ENCODE data around the gene USP37.
A peak's percentile ranks its signal among the peaks of the same experiment; 100 is the strongest.

Gene USP37

DNA sequence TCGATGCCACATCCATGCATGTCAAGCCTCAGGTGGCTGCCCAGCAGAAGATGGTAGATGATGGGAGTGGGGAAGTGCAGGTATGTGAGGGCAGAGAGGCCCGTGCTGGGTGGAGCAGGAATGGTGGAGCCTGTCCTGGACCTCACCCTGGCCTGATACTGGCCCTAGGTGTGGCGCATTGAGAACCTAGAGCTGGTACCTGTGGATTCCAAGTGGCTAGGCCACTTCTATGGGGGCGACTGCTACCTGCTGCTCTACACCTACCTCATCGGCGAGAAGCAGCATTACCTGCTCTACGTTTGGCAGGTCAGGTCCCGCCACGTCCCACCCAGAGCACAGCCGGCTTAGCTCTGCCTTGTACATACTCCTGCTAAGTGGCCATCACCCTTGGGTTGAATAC is 136.3 kb downstream of the USP37 start:
- no peak for DNase-seq (ENCODE audit: low read depth, low spot score)

DNA sequence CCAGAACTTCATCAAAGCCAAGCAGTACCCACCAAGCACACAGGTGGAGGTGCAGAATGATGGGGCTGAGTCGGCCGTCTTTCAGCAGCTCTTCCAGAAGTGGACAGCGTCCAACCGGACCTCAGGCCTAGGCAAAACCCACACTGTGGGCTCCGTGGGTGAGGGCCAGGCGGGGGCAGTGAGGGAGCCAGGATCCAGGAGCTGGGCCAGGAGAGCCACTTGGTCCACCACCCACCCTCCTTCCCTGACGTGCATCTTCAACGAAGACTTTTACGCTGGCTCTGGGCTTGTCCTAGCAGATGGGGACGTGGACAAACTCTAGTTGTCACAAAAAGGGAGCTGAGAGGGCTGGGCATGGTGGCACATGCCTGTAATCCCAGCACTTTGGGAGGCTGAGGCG is 137.4 kb downstream of the USP37 start:
- no peak for DNase-seq (ENCODE audit: low read depth, low spot score)

DNA sequence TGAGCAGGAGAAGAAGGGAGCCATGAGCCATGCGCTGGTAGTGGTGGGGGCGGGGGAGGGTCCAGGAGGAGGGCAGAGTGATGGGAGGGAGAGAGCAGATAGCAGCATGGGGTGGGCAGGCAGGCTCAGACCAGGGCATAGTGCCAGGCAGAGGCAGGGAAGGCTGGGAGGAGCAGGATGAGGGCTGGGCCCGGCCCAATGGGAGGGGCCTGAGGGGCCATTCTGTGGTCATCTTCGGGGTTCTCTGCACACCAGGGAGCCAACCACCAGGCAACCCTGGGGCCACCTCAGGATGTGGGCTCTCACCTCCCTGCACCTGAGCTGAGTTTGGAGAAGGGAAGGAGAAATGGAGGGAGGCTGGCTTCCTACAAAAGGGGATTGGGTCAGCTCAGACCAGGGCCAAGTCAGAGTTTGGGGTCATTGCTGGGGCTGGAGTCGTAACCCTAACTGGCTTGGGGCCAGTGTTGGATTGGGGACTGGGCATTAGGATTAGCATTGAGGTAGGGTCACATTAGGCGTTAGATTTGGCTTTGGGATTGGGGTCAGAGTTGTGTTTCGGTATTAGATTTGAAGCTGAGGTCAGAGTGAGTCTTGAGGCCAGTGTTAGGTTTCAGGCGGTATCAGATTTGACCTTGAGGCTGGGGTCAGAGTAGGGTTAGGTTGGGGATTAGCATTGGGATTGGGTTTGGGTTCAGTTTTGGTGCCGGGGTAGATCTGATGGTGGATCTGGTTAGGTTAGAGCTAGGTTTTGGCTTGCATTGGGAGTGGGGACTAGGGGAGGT is 138.0 kb downstream of the USP37 start:
- DNase-seq (ENCODE audit: low read depth, low spot score), result no peak

DNA sequence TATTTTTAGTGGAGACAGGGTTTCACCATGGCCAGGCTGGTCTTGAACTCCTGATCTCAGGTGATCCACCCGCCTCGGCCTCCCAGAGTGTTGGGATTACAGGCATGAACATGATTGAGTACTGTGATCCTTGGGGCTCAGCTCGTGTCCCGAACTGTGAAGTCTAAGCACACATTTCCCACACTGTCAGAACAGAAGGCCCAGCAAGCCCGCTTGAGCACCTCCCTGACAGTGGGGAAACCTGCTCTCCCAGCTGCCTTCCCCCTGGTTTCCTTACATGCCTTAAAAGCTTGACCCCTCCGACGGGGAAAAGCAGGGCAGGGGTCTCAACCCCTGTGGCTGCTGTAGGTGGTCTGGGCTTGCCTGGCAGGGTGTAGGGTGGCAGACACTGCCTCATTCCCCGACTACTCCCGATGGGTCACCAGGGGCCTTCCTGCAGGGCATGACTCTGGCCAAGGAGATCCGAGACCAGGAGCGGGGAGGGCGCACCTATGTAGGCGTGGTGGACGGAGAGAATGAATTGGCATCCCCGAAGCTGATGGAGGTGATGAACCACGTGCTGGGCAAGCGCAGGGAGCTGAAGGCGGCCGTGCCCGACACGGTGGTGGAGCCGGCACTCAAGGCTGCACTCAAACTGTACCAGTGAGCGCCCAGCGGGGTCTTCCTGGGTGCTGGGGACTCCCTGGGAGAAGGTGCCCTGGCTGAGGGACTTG is 139.1 kb downstream of the USP37 start:
- no peak for DNase-seq (ENCODE audit: low read depth, low spot score)

DNA sequence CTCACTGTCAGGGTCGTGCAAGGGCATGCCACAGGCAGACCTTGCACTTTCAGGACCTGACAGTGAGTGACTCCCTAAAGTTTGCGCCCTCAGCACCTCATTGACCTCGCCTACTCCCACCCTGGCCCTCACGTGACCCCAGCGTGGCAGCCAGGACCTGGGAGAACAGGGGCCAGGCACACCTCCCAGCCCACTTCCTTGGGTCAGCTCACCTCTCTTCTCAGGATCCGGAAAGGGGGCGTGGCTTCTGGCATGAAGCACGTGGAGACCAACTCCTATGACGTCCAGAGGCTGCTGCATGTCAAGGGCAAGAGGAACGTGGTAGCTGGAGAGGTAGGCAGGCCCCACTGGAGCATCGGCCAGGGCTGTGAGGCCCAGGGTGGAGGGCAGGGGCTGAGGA is 140.4 kb downstream of the USP37 start:
- DNase-seq (ENCODE audit: low read depth, low spot score), result no peak

DNA sequence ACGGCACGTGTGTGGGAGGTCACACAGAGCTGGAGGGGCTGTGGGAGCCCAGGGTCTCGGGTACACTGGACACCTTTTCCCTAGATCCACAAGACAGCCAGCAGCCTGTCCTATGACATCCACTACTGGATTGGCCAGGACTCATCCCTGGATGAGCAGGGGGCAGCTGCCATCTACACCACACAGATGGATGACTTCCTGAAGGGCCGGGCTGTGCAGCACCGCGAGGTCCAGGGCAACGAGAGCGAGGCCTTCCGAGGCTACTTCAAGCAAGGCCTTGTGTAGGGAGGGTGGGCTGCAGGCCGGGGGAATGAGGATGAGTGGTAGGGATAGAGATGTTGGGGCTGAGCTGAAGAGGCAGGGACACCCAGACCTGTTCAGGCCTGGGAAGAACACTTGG is 142.6 kb downstream of the USP37 start:
- DNase-seq (ENCODE audit: low read depth, low spot score), result no peak

DNA sequence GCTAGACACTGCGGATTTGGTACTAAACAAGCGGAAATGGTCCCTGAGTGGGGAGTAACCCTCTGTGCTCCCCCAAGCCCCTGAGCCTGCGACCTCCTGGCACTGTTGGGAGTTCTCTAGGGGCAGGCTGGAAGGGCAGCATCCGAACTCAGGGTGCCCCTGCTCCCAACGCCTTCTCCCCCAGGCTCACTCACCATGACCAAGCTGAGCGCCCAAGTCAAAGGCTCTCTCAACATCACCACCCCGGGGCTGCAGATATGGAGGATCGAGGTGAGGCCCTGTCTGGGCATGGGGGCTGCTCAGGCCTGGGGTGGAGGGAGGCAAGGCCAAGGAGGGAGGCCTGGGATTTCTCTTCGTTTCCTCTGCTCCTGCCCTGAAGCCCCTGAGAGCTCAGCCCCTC is 144.6 kb downstream of the USP37 start:
- no peak for DNase-seq (ENCODE audit: low read depth, low spot score)

DNA sequence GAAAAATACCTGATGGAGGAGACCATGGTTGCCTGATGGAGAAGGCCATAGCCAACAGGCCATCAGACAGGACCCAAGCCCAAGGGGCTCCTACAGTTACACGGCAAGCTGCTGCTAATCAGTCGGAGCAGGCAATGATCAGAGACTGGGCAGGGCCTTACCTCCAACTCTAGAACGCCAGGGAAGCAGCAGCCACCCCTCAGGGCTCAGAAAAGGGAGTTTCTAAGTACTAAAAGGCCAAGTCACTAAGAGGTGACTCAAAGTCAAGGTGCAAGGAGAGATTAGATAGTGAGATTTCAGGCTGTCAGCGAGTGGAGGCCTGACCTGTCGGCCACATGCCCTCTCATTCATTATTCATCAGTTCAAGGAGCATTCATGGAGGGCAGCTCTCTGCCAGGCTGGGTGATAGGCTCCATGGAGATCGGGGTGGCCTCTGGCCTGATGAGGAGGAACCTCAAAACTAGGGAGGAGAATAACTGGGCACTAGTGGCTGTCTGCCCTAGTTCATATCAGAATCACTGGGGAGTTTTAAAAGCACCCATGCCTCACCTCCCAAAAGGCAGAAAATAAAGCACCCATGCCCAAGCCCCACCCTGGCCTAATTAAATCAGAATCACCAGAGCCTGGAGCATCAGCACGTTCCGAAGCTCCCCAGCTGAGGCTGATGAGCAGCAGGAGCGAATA is 145.6 kb downstream of the USP37 start:
- DNase-seq (ENCODE audit: low read depth, low spot score), result no peak

DNA sequence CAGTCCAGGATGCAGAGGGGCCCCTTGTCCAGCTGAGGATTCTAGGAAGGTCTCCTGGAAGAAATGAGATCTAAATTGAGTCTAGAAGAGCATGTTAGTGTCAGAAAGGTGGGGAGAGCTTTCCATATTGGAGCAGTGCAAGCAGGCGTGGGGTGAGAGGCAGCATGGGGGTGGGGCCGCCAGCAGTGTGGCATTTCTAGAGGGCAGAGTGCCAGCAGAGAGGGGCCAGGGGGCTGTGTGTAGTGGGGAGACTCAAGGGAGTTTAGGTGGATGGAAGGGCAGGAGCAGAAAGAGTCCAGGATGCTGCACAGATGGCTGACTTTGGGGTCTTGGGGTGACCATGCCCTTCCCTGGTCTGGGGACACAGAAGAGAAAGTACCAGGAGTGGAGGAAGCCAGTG is 147.1 kb downstream of the USP37 start:
- DNase-seq (ENCODE audit: low read depth, low spot score), result no peak

DNA sequence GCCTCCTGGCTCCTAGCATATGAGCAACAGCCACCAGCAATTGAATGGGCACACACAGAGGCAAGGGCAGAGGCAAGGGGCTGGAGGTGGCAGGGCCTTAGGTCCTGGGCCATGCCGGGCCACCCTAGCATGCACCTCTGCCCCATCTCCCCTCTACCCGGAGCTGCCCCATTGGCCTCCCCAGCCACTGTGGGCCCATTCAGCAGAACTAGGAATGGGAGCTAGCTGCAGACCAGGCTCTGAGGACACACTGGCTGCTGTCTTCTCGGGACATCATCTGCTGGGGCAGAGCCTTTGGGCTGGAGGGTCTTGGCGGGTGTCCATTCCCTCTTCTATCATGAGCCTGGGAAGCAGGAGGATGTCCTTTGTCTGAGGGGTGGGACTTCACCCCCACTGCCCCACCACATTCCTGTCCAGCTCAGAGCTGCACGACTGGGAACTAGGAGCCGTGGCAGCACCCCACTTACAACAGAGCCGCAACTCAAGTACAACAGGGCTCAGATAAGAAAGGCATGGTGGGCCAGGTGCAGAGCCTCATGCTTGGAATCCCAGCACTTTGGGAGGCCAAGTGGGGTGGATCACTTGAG is 148.4 kb downstream of the USP37 start:
- DNase-seq (ENCODE audit: low read depth, low spot score), result no peak

DNA sequence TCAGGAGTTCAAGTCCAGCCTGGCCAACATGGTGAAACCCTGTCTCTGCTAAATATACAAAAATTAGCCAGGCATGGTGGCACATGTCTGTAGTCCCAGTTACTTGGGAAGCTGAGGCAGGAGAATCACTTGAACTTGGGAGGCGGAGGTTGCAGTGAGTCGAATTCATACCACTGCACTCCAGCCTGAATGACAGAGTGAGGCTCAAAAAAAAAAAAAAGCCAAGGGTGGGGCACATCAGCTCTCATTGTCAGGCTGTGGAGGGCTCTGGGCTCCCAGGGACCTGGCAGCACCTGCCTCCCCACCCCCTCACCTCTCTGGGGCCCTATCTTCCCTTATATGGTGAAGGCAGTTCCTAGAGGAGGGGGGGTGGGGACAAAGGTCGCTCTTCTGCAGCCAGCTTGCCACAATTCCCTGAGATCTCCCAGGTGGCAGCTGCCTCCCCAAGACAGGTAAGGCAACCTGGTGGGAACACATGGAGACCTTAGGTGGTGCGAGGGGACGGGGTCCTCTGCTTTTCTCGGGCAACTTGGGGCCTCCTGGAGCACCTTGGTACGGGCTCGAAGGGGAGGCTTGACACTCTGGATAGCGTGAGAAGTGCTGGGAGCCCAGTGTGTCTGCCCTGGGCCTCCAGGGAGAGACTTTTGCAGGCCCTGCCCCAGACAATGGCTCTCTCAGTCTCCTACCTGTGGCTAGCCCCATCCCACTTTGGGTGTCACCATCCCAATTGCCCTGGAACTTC is 149.3 kb downstream of the USP37 start, which contains the start of gene VIL1:
VIL1 (plus strand) TSS at position 407 of the 742 bp plus-strand sequence. CDS start 4,656 bp downstream, outside the sequence.
- peak; percentile 37 for DNase-seq (ENCODE audit: low read depth, low spot score)

DNA sequence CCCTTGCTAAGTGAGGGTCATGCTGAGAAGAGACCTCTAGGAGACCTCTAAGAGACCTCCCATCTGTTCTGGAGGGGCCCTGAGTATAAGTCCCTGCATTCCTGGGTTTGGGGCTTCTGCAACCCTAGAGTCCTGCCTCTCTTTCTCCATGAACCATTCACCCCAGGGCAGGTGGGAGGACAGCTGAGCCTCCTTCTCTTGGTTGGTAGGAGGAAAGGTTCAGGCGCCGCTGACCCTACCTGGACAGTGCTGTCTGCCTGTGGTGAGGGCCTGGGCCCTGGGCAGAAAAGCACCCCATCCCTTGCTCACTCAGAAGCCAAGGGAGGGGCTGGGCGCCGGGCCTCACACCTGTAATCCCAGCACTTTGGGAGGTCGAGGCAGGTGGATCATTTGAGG is 149.8 kb downstream of the USP37 start:
- DNase-seq (ENCODE audit: low read depth, low spot score), result no peak

DNA sequence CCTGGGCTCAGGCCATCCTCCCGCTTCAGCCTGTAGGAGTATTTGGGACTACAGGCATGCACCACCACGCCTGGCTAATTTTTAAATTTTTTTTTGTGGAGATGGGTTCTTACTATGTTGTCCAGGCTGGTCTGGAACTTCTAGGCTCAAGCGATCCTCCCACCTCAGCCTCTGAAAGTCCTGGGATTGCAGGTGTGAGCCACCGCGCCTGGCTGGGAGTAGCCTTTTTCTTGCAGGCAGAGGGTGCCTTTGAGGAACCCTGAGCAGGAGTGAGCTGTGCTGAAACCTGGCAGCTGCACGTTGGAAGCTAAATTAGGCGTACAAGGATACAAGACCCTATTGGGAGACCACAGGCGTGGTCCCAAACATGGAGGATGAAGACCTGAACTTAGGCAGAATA is 160.4 kb downstream of the USP37 start:
- no peak for DNase-seq (ENCODE audit: low read depth, low spot score)

DNA sequence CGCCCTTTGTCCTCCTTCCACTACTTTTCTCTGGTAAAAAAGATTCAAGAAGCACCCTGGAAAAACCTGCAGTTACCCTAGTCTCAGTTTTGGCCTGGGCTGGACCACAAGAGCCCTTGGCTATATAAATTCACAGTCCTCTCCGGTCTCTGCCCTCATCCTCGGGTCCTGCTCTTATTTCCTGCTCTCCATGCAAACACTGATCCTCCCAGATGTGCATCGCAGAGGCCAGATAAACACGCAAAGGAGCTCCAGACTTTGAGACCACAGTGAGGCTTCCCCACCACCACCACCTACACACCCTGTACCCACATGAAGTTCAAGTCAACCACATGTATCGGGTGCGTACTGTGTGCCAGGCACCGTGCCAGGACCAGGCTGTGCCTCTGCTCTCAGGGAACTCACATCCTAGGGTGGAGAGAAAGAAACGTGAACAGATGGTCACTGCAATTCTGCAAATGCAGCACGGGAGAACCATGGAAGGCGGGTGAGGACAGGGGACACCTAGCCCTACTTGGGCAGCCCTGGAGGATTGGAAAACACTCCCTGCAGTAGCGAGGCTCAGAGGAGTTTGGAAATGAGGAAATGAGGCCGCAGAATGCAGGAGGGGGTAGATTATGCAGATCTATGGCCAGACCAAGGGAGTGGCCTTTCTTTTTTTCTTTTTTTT is 161.1 kb downstream of the USP37 start:
- DNase-seq (ENCODE audit: low read depth, low spot score), result no peak

DNA sequence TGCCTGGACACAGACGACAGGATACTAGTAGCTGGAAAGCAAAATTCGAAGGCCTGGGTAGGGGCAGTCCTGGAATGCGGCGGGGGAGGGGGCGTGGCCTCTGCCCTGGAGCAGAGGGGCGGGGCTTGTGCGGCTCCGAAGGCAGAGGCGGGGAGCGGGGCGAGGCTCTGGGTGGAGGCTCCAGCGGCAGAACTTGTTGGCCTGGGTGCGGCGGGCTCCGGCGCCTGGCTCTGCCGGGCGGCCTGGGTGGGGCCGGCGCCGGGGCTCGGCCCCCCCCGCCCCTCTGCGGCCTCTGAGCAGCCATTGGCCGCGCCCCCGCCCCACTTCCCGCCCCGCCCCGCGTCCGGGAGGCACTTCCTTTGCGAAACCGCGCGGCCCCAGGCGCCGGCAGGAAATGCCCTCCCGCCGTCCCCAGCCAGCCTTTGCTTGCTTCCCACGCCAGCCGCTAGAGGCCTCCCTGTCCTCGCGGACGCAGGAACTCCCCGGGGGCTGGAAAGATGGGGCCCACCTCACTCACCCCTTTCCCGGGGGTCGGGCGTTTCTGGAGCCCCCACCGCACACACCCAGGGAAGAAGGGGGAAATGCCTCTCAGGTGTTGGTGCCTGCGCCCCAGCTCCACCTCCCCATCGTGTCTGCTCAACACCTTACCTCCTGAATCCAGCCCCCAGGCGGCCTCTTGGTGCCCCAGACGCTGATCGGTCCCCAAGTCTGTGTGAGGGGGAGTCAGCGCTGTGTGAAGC is 161.8 kb downstream of the USP37 start:
- DNase-seq (ENCODE audit: low read depth, low spot score), result peak; percentile 95

DNA sequence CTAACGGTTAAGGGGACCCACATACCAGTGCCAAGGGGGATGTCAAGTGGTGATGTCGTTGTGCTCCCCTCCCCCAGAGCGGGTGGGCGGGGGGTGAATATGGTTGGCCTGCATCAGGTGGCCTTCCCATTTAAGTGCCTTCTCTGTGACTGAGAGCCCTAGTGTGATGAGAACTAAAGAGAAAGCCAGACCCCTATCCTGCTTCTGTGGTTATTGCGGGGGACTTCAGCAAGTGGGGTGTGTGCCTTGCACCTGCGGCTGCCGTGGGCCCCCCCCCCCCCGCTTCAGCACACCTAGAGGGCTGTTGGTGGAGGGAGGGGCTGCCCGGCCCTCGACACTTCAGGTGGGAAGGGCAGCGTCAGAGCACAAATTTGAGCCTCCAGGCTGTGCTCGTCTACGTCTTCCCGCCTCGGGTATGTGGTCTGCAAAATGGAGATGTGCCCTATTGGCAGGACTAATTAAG is 162.4 kb downstream of the USP37 start:
- no peak for DNase-seq (ENCODE audit: low read depth, low spot score)

DNA sequence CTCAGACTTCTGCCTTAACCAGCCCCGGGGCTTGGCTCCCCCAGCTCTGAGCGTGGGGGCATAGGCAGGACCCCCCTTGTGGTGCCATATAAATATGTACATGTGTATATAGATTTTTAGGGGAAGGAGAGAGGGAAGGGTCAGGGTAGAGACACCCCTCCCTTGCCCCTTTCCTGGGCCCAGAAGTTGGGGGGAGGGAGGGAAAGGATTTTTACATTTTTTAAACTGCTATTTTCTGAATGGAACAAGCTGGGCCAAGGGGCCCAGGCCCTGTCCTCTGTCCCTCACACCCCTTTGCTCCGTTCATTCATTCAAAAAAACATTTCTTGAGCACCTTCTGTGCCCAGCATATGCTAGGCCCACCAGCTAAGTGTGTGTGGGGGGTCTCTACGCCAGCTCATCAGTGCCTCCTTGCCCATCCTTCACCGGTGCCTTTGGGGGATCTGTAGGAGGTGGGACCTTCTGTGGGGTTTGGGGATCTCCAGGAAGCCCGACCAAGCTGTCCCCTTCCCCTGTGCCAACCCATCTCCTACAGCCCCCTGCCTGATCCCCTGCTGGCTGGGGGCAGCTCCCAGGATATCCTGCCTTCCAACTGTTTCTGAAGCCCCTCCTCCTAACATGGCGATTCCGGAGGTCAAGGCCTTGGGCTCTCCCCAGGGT is 162.9 kb downstream of the USP37 start:
- DNase-seq (ENCODE audit: low read depth, low spot score), result no peak

DNA sequence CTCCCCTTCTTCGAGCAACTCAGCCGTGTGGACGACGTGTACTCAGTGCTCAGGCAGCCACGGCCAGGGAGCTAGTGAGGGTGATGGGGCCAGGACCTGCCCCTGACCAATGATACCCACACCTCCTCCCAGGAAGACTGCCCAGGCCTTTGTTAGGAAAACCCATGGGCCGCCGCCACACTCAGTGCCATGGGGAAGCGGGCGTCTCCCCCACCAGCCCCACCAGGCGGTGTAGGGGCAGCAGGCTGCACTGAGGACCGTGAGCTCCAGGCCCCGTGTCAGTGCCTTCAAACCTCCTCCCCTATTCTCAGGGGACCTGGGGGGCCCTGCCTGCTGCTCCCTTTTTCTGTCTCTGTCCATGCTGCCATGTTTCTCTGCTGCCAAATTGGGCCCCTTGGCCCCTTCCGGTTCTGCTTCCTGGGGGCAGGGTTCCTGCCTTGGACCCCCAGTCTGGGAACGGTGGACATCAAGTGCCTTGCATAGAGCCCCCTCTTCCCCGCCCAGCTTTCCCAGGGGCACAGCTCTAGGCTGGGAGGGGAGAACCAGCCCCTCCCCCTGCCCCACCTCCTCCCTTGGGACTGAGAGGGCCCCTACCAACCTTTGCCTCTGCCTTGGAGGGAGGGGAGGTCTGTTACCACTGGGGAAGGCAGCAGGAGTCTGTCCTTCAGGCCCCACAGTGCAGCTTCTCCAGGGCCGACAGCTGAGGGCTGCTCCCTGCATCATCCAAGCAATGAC is 163.6 kb downstream of the USP37 start:
- no peak for DNase-seq (ENCODE audit: low read depth, low spot score)

DNA sequence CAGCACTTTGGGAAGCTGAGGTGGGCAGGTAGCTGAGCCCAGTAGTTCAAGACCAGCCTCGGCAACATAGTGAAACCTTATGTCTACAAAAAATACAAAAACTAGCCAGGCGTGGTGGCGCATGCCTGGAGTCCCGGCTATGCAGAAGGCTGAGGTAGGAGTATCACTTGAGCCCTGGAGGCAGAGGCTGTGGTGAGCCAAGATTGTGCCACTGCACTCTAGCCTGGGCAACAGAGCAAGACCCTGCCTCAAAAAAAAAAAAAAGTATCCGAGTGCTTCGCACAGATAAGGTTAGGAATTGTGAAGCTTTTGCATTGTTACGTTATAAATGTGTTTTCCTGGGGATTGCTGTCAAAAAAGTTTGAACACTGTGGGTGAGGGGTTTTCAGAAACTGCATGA is 164.3 kb downstream of the USP37 start:
- DNase-seq (ENCODE audit: low read depth, low spot score), result no peak
